ENCODE data around the gene SETBP1. TPM values are rescaled to one million over a fixed set of nuclear protein-coding genes. Genes with fewer than 3 reads are reported as not detected.

Gene SETBP1
- total and polyA plus RNA-seq, 4 donors, result 23.1 to 39.8 (median 27.8) TPM

GRCh38 chr18:44651918-44652572 lies 28.6 kb upstream of the SETBP1 start:
- peak in 1 of 6 donors; percentile 64 for DNase-seq (ENCODE audit: low read depth in 4 of 6, low spot score in 6 of 6)
- WGBS (ENCODE audit: insufficient coverage), result 100% methylated on average over 3 of the region's 6 CpGs
- Histone ChIP-seq H3K36me3 (ENCODE audit: control insufficient read depth, insufficient read depth, low read length) (no peaks in the 10 kb centered on the region), H3K9me3 (ENCODE audit: control insufficient read depth, insufficient read depth, low read length) (no peaks in the 10 kb centered on the region), H3K27me3 (ENCODE audit: control insufficient read depth, insufficient read depth, low read length) (no peaks in the 10 kb centered on the region), H3K4me3 (ENCODE audit: low read depth, low read length) (no peak overlapping the region), H3K27ac (ENCODE audit: low read depth, low read length) (no peak overlapping the region), H3K4me1 (ENCODE audit: control insufficient read depth, insufficient read depth, low read length) (no peaks in the 10 kb centered on the region)

GRCh38 chr18:44652722-44653121 lies 28.0 kb upstream of the SETBP1 start:
- no peak overlapping the region for H3K4me3 ChIP-seq (ENCODE audit: low read depth, low read length)
- no peak for DNase-seq (ENCODE audit: low read depth in 4 of 6, low spot score in 6 of 6)

GRCh38 chr18:44654573-44654972 lies 26.1 kb upstream of the SETBP1 start:
- Histone ChIP-seq H3K27me3 (ENCODE audit: control insufficient read depth, insufficient read depth, low read length) (no peaks in the 10 kb centered on the region), H3K4me1 (ENCODE audit: control insufficient read depth, insufficient read depth, low read length) (no peaks in the 10 kb centered on the region), H3K9me3 (ENCODE audit: control insufficient read depth, insufficient read depth, low read length) (no peaks in the 10 kb centered on the region), H3K4me3 (ENCODE audit: low read depth, low read length) (no peak overlapping the region), H3K27ac (ENCODE audit: low read depth, low read length) (no peak overlapping the region), H3K36me3 (ENCODE audit: control insufficient read depth, insufficient read depth, low read length) (no peaks in the 10 kb centered on the region)
- WGBS (ENCODE audit: insufficient coverage), result 100% methylated on average over 1 of the region's 3 CpGs
- no peak for DNase-seq (ENCODE audit: low read depth in 4 of 6, low spot score in 6 of 6)

More at GRCh38 chr18:44652722-44653121, 28.0 kb upstream of the SETBP1 start:
- Histone ChIP-seq H3K4me1 (ENCODE audit: control insufficient read depth, insufficient read depth, low read length) (no peaks in the 10 kb centered on the region), H3K9me3 (ENCODE audit: control insufficient read depth, insufficient read depth, low read length) (no peaks in the 10 kb centered on the region), H3K27ac (ENCODE audit: low read depth, low read length) (no peak overlapping the region), H3K36me3 (ENCODE audit: control insufficient read depth, insufficient read depth, low read length) (no peaks in the 10 kb centered on the region), H3K27me3 (ENCODE audit: control insufficient read depth, insufficient read depth, low read length) (no peaks in the 10 kb centered on the region)
- no CpG with 5 or more reads among the region's 4 CpGs for WGBS (ENCODE audit: insufficient coverage)

GRCh38 chr18:44655435-44655834 lies 25.3 kb upstream of the SETBP1 start:
- H3K9me3 ChIP-seq (ENCODE audit: control insufficient read depth, insufficient read depth, low read length), result no peaks in the 10 kb centered on the region
- WGBS (ENCODE audit: insufficient coverage), result no CpG with 5 or more reads among the region's 2 CpGs
- H3K27ac ChIP-seq (ENCODE audit: low read depth, low read length), result no peak overlapping the region
- H3K4me3 ChIP-seq (ENCODE audit: low read depth, low read length), result no peak overlapping the region
- no peaks in the 10 kb centered on the region for H3K4me1 ChIP-seq (ENCODE audit: control insufficient read depth, insufficient read depth, low read length)
- H3K27me3 ChIP-seq (ENCODE audit: control insufficient read depth, insufficient read depth, low read length), result no peaks in the 10 kb centered on the region
- no peak for DNase-seq (ENCODE audit: low read depth in 4 of 6, low spot score in 6 of 6)
- no peaks in the 10 kb centered on the region for H3K36me3 ChIP-seq (ENCODE audit: control insufficient read depth, insufficient read depth, low read length)

GRCh38 chr18:44659771-44660170 lies 20.9 kb upstream of the SETBP1 start:
- Histone ChIP-seq H3K9me3 (ENCODE audit: control insufficient read depth, insufficient read depth, low read length) (no peaks in the 10 kb centered on the region), H3K4me3 (ENCODE audit: low read depth, low read length) (no peak overlapping the region), H3K36me3 (ENCODE audit: control insufficient read depth, insufficient read depth, low read length) (no peaks in the 10 kb centered on the region), H3K4me1 (ENCODE audit: control insufficient read depth, insufficient read depth, low read length) (no peaks in the 10 kb centered on the region), H3K27me3 (ENCODE audit: control insufficient read depth, insufficient read depth, low read length) (no peaks in the 10 kb centered on the region), H3K27ac (ENCODE audit: low read depth, low read length) (no peak overlapping the region)
- no peak for DNase-seq (ENCODE audit: low read depth in 4 of 6, low spot score in 6 of 6)

GRCh38 chr18:44668270-44668975 lies 12.3 kb upstream of the SETBP1 start:
- WGBS (ENCODE audit: insufficient coverage), result 100% methylated on average over 4 of the region's 4 CpGs
- H3K4me3 ChIP-seq (ENCODE audit: low read depth, low read length), result no peak overlapping the region
- no peaks in the 10 kb centered on the region for H3K4me1 ChIP-seq (ENCODE audit: control insufficient read depth, insufficient read depth, low read length)

GRCh38 chr18:44671914-44672313 lies 8.8 kb upstream of the SETBP1 start:
- no peaks in the 10 kb centered on the region for H3K27me3 ChIP-seq (ENCODE audit: control insufficient read depth, insufficient read depth, low read length)
- no CpG with 5 or more reads among the region's 2 CpGs for WGBS (ENCODE audit: insufficient coverage)
- no peak for DNase-seq (ENCODE audit: low read depth in 4 of 6, low spot score in 6 of 6)
- H3K36me3 ChIP-seq (ENCODE audit: control insufficient read depth, insufficient read depth, low read length), result no peaks in the 10 kb centered on the region
- H3K9me3 ChIP-seq (ENCODE audit: control insufficient read depth, insufficient read depth, low read length), result no peaks in the 10 kb centered on the region
- H3K27ac ChIP-seq (ENCODE audit: low read depth, low read length), result no peak overlapping the region
- no peak overlapping the region for H3K4me3 ChIP-seq (ENCODE audit: low read depth, low read length)
- no peaks in the 10 kb centered on the region for H3K4me1 ChIP-seq (ENCODE audit: control insufficient read depth, insufficient read depth, low read length)

More at GRCh38 chr18:44668270-44668975, 12.3 kb upstream of the SETBP1 start:
- H3K9me3 ChIP-seq (ENCODE audit: control insufficient read depth, insufficient read depth, low read length), result no peaks in the 10 kb centered on the region
- no peaks in the 10 kb centered on the region for H3K27me3 ChIP-seq (ENCODE audit: control insufficient read depth, insufficient read depth, low read length)
- H3K36me3 ChIP-seq (ENCODE audit: control insufficient read depth, insufficient read depth, low read length), result no peaks in the 10 kb centered on the region
- H3K27ac ChIP-seq (ENCODE audit: low read depth, low read length), result no peak overlapping the region
- no peak for DNase-seq (ENCODE audit: low read depth in 4 of 6, low spot score in 6 of 6)

GRCh38 chr18:44672506-44672905 lies 8.2 kb upstream of the SETBP1 start:
- Histone ChIP-seq H3K4me1 (ENCODE audit: control insufficient read depth, insufficient read depth, low read length) (no peaks in the 10 kb centered on the region), H3K9me3 (ENCODE audit: control insufficient read depth, insufficient read depth, low read length) (no peaks in the 10 kb centered on the region), H3K27ac (ENCODE audit: low read depth, low read length) (no peak overlapping the region), H3K4me3 (ENCODE audit: low read depth, low read length) (no peak overlapping the region), H3K36me3 (ENCODE audit: control insufficient read depth, insufficient read depth, low read length) (no peaks in the 10 kb centered on the region), H3K27me3 (ENCODE audit: control insufficient read depth, insufficient read depth, low read length) (no peaks in the 10 kb centered on the region)
- WGBS (ENCODE audit: insufficient coverage), result 100% methylated on average over 1 of the region's 3 CpGs
- no peak for DNase-seq (ENCODE audit: low read depth in 4 of 6, low spot score in 6 of 6)

GRCh38 chr18:44673256-44673880 lies 7.3 kb upstream of the SETBP1 start:
- no peaks in the 10 kb centered on the region for H3K9me3 ChIP-seq (ENCODE audit: control insufficient read depth, insufficient read depth, low read length)
- no peaks in the 10 kb centered on the region for H3K4me1 ChIP-seq (ENCODE audit: control insufficient read depth, insufficient read depth, low read length)
- H3K4me3 ChIP-seq (ENCODE audit: low read depth, low read length), result no peak overlapping the region
- H3K36me3 ChIP-seq (ENCODE audit: control insufficient read depth, insufficient read depth, low read length), result no peaks in the 10 kb centered on the region
- H3K27ac ChIP-seq (ENCODE audit: low read depth, low read length), result no peak overlapping the region
- peak in 1 of 6 donors; percentile 70 for DNase-seq (ENCODE audit: low read depth in 4 of 6, low spot score in 6 of 6)
- WGBS (ENCODE audit: insufficient coverage), result 49% methylated on average over 3 of the region's 3 CpGs
- H3K27me3 ChIP-seq (ENCODE audit: control insufficient read depth, insufficient read depth, low read length), result no peaks in the 10 kb centered on the region

All from spinal cord (tissue), 10 donors.